BLaER1 treated with 17β-estradiol and CSF1 and Interleukin-3, amounts not matched to agents 10 nM and 100 nM (cell line): ENCODE results near the gene KCNJ15.

Source experiments
- H3K27ac ChIP-seq, 11 experiments: shearing (Covaris generic); formaldehyde crosslinking; 2 replicates each; pipeline ENCODE4 v1.8.1; 2022
- H3K27me3 ChIP-seq, 11 experiments: shearing (Covaris generic); formaldehyde crosslinking; 2 replicates each; pipeline ENCODE4 v1.8.1; 2022
- H3K36me3 ChIP-seq, 11 experiments: shearing (Covaris generic); formaldehyde crosslinking; 2 replicates each; pipeline ENCODE4 v1.8.1; 2022
- H3K4me1 ChIP-seq, 10 experiments: shearing (Covaris generic); formaldehyde crosslinking; 2 replicates each; pipeline ENCODE4 v1.8.1; 2022
- H3K4me2 ChIP-seq, 11 experiments: shearing (Covaris generic); formaldehyde crosslinking; 2 replicates each; pipeline ENCODE4 v1.8.1; 2022
- H3K4me3 ChIP-seq, 10 experiments: shearing (Covaris generic); formaldehyde crosslinking; 2 replicates each; pipeline ENCODE4 v1.8.1; 2022
- H3K9ac ChIP-seq, 11 experiments: shearing (Covaris generic); formaldehyde crosslinking; 2 replicates each; pipeline ENCODE4 v1.8.1; 2022
- H3K9me3 ChIP-seq, 11 experiments: shearing (Covaris generic); formaldehyde crosslinking; replicated peaks in 1 of 11; 2 replicates each; pipeline ENCODE4 v1.8.1; 2022
- H4K20me1 ChIP-seq, 11 experiments: shearing (Covaris generic); formaldehyde crosslinking; 2 replicates each; pipeline ENCODE4 v1.8.1; 2022
- Cebpa-rat ChIP-seq, 11 experiments: shearing (Covaris generic); IDR thresholded peaks; 2 replicates each; pipeline ENCODE4 v1.8.1; 2022

KCNJ15 gene

GRCh38 chr21:38340131-38340530, 83.3 kb downstream of the KCNJ15 start:
- TF ChIP-seq Cebpa-rat (IDR thresholded peaks at IDR 0.05) = no peak
- H3K4me1 ChIP-seq = peaks cover 5 to 7% (median 6%) of the 10 kb centered on the region in 10 experiments; a peak in 11 of 20 replicates
- H3K4me3 ChIP-seq = no peak overlapping the region
- H3K9me3 ChIP-seq = peaks cover 0 to 23% (median 4%) of the 10 kb centered on the region in 11 experiments; a peak in 7 of 22 replicates
- no peaks in the 10 kb centered on the region for H3K36me3 ChIP-seq
- H3K4me2 ChIP-seq = no peak overlapping the region
- H4K20me1 ChIP-seq = no peaks in the 10 kb centered on the region
- no peak overlapping the region for H3K9ac ChIP-seq
- H3K27me3 ChIP-seq = peaks cover 0 to 8% (median 0%) of the 10 kb centered on the region in 11 experiments; a peak in 2 of 22 replicates
- no peak overlapping the region for H3K27ac ChIP-seq

- peaks cover 0 to 8% (median 0%) of the 10 kb centered on the region in 11 experiments; a peak in 2 of 22 replicates for H3K27me3 ChIP-seq
- no peak overlapping the region for H3K4me3 ChIP-seq
- H3K4me2 ChIP-seq = peak overlapping the region in 10 of 11 experiments; percentile 17 to 55 (median 48); a peak in 18 of 22 replicates
- TF ChIP-seq Cebpa-rat (IDR thresholded peaks at IDR 0.05) = no peak
- H4K20me1 ChIP-seq = no peaks in the 10 kb centered on the region
- H3K4me1 ChIP-seq = peaks cover 5 to 7% (median 6%) of the 10 kb centered on the region in 10 experiments; a peak in 11 of 20 replicates
- no peak overlapping the region for H3K9ac ChIP-seq
- peaks cover 0 to 20% (median 2%) of the 10 kb centered on the region in 11 experiments; a peak in 6 of 22 replicates for H3K9me3 ChIP-seq
- no peaks in the 10 kb centered on the region for H3K36me3 ChIP-seq
- H3K27ac ChIP-seq = no peak overlapping the region
These were observed 84.8 kb downstream of the KCNJ15 start for GRCh38 chr21:38341546-38342012.

- no peak overlapping the region for H3K4me2 ChIP-seq
- H3K4me1 ChIP-seq = peaks cover 5 to 7% (median 6%) of the 10 kb centered on the region in 10 experiments; a peak in 11 of 20 replicates
- no peak overlapping the region for H3K27ac ChIP-seq
- no peaks in the 10 kb centered on the region for H3K36me3 ChIP-seq
- H3K4me3 ChIP-seq = no peak overlapping the region
- peaks cover 0 to 8% (median 0%) of the 10 kb centered on the region in 11 experiments; a peak in 1 of 22 replicates for H3K27me3 ChIP-seq
- no peaks in the 10 kb centered on the region for H4K20me1 ChIP-seq
- H3K9me3 ChIP-seq = peaks cover 0 to 17% (median 0%) of the 10 kb centered on the region in 11 experiments; a peak in 5 of 22 replicates
- no peak for TF ChIP-seq Cebpa-rat (IDR thresholded peaks at IDR 0.05)
- no peak overlapping the region for H3K9ac ChIP-seq
These were observed 85.9 kb downstream of the KCNJ15 start for GRCh38 chr21:38342739-38343138.

GRCh38 chr21:38343691-38344090, 86.9 kb downstream of the KCNJ15 start:
- Histone ChIP-seq H3K9ac (no peak overlapping the region), H3K36me3 (no peaks in the 10 kb centered on the region), H3K27me3 (peaks cover 0 to 8% (median 0%) of the 10 kb centered on the region in 11 experiments; a peak in 1 of 22 replicates), H3K4me1 (peaks cover 5 to 11% (median 6%) of the 10 kb centered on the region in 10 experiments; a peak in 12 of 20 replicates), H3K9me3 (peaks cover 0 to 10% (median 0%) of the 10 kb centered on the region in 11 experiments; a peak in 4 of 22 replicates), H3K27ac (no peak overlapping the region), H3K4me3 (no peak overlapping the region), H3K4me2 (no peak overlapping the region), H4K20me1 (no peaks in the 10 kb centered on the region)
- TF ChIP-seq Cebpa-rat (IDR thresholded peaks at IDR 0.05) = no peak

- Histone ChIP-seq H3K36me3 (no peaks in the 10 kb centered on the region), H3K9ac (no peak overlapping the region), H3K27me3 (peaks cover 0 to 10% (median 0%) of the 10 kb centered on the region in 11 experiments; a peak in 2 of 22 replicates), H3K27ac (no peak overlapping the region), H4K20me1 (no peaks in the 10 kb centered on the region), H3K4me1 (peaks cover 4 to 35% (median 24%) of the 10 kb centered on the region in 10 experiments; a peak in 16 of 20 replicates), H3K4me3 (no peak overlapping the region), H3K9me3 (peaks cover 0 to 10% (median 0%) of the 10 kb centered on the region in 11 experiments; a peak in 4 of 22 replicates), H3K4me2 (no peak overlapping the region)
- TF ChIP-seq Cebpa-rat (IDR thresholded peaks at IDR 0.05) = no peak
These were observed 89.5 kb downstream of the KCNJ15 start for GRCh38 chr21:38346286-38346685.

- Histone ChIP-seq H3K27me3 (peaks cover 0 to 4% (median 0%) of the 10 kb centered on the region in 11 experiments; a peak in 3 of 22 replicates), H3K36me3 (no peaks in the 10 kb centered on the region), H3K27ac (no peak overlapping the region), H3K4me2 (peak overlapping the region in 6 of 11 experiments; percentile 10 to 44 (median 26); a peak in 12 of 22 replicates), H3K9ac (no peak overlapping the region), H3K4me1 (peaks cover 11 to 43% (median 31%) of the 10 kb centered on the region in 10 experiments; a peak in 19 of 20 replicates), H3K9me3 (peaks cover 0 to 10% (median 0%) of the 10 kb centered on the region in 11 experiments; a peak in 3 of 22 replicates), H4K20me1 (no peaks in the 10 kb centered on the region), H3K4me3 (no peak overlapping the region)
- no peak for TF ChIP-seq Cebpa-rat (IDR thresholded peaks at IDR 0.05)
These were observed 92.4 kb downstream of the KCNJ15 start for GRCh38 chr21:38349111-38349746.

GRCh38 chr21:38349977-38350376, 93.2 kb downstream of the KCNJ15 start:
- Histone ChIP-seq H3K4me2 (peak overlapping the region in 5 of 11 experiments; percentile 1 to 44 (median 24); a peak in 9 of 22 replicates), H4K20me1 (no peaks in the 10 kb centered on the region), H3K9me3 (peaks cover 0 to 10% (median 0%) of the 10 kb centered on the region in 11 experiments; a peak in 3 of 22 replicates), H3K9ac (no peak overlapping the region), H3K4me1 (peaks cover 11 to 43% (median 31%) of the 10 kb centered on the region in 10 experiments; a peak in 19 of 20 replicates), H3K4me3 (no peak overlapping the region), H3K36me3 (no peaks in the 10 kb centered on the region), H3K27me3 (peaks cover 0 to 4% (median 0%) of the 10 kb centered on the region in 11 experiments; a peak in 3 of 22 replicates), H3K27ac (no peak overlapping the region)
- TF ChIP-seq Cebpa-rat (IDR thresholded peaks at IDR 0.05) = no peak

GRCh38 chr21:38350684-38351083, 93.9 kb downstream of the KCNJ15 start:
- Histone ChIP-seq H3K9me3 (peaks cover 0 to 10% (median 0%) of the 10 kb centered on the region in 11 experiments; a peak in 1 of 22 replicates), H3K4me1 (peaks cover 11 to 43% (median 33%) of the 10 kb centered on the region in 10 experiments; a peak in 19 of 20 replicates), H3K27ac (no peak overlapping the region), H4K20me1 (no peaks in the 10 kb centered on the region), H3K36me3 (no peaks in the 10 kb centered on the region), H3K27me3 (peaks cover 0 to 4% (median 0%) of the 10 kb centered on the region in 11 experiments; a peak in 2 of 22 replicates), H3K4me3 (no peak overlapping the region), H3K4me2 (peak overlapping the region in 3 of 11 experiments; percentile 10 to 44 (median 29); a peak in 3 of 22 replicates), H3K9ac (no peak overlapping the region)
- no peak for TF ChIP-seq Cebpa-rat (IDR thresholded peaks at IDR 0.05)
